ENCODE data around the gene CT45A3.
"Not testable (repeated sequence)": the region's sequence is repeated elsewhere in the genome, so short reads cannot be mapped to it uniquely, and the experiment has no call there.

Gene CT45A3, protein sequence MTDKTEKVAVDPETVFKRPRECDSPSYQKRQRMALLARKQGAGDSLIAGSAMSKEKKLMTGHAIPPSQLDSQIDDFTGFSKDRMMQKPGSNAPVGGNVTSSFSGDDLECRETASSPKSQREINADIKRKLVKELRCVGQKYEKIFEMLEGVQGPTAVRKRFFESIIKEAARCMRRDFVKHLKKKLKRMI

DNA sequence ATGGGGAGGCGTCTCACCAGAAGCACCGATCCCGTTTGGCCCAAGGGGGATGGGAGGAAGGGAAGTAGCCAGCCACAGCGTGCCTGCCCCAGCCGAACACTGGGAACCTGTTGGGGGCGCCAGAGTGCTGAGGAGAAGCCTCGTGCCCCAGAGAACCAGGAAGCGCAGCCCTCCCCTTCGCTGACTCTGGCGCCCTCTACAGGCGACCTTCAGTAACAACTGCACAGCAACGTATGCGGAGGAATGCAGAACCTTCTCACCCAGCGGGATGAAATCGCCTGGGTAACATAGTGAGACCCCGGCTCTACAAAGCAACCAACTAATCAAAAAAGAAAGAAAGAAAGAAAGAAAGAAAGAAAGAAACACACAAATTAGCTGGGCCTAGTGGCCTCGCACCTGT lies at the start of gene CT45A3:
Gene CT45A3 (minus strand): TSS at position 101 of the 400 bp plus-strand sequence. CDS start 3,747 bp downstream, outside the sequence.
- not testable (repeated sequence) for DNase-seq (ENCODE audit: low spot score)

DNA sequence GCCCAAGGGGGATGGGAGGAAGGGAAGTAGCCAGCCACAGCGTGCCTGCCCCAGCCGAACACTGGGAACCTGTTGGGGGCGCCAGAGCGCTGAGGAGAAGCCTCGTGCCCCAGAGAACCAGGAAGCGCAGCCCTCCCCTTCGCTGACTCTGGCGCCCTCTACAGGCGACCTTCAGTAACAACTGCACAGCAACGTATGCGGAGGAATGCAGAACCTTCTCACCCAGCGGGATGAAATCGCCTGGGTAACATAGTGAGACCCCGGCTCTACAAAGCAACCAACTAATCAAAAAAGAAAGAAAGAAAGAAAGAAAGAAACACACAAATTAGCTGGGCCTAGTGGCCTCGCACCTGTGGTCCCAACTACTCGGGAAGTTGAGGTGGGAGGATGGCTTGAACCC lies 34.7 kb upstream of the CT45A3 start, which contains the start of gene CT45A6:
Gene CT45A6 (minus strand): TSS at position 101 of the 400 bp plus-strand sequence. CDS start 3,794 bp downstream, outside the sequence.
- DNase-seq (ENCODE audit: low spot score), result not testable (repeated sequence)

DNA sequence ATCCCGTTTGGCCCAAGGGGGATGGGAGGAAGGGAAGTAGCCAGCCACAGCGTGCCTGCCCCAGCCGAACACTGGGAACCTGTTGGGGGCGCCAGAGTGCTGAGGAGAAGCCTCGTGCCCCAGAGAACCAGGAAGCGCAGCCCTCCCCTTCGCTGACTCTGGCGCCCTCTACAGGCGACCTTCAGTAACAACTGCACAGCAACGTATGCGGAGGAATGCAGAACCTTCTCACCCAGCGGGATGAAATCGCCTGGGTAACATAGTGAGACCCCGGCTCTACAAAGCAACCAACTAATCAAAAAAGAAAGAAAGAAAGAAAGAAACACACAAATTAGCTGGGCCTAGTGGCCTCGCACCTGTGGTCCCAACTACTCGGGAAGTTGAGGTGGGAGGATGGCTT lies 17.4 kb upstream of the CT45A3 start, which contains the start of gene CT45A5:
Gene CT45A5 (minus strand): TSS at position 101 of the 400 bp plus-strand sequence. CDS start 3,774 bp downstream, outside the sequence.
- DNase-seq (ENCODE audit: low spot score), result not testable (repeated sequence)

GRCh38 chrX:135744739-135745138 lies 23.3 kb downstream of the CT45A3 start:
- DNase-seq (ENCODE audit: low spot score), result not testable (repeated sequence)

DNA sequence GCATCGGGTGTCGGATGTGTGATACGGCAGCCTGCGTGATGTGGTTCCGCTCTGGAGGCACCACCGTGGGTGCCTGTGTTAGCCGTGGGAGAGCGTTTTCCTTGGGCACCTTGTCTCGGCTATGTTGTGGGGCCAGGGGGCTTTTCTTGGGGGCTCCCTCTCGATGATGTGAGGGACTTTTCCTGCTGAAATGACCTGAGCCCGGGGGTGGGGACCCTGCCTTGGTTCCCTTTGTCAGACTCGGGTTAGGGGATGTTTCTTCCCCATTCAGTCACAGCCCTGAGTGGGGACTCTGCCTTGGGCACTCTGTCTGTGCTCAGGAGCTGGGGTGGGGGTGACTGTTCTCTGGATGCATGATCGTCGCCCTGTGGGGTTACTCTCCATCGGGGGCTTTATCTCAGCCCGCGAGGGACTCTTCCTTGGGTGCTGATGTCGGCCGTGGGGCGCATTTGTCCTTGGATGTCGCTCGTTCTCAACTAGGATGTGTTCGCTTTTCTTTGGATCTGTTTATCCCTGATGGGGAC lies 26.7 kb downstream of the CT45A3 start:
- DNase-seq (ENCODE audit: low spot score), result no peak

- peak; percentile 38 for DNase-seq (ENCODE audit: low spot score)
Observed at GRCh38 chrX:135740681-135741149, 27.3 kb downstream of the CT45A3 start.

DNA sequence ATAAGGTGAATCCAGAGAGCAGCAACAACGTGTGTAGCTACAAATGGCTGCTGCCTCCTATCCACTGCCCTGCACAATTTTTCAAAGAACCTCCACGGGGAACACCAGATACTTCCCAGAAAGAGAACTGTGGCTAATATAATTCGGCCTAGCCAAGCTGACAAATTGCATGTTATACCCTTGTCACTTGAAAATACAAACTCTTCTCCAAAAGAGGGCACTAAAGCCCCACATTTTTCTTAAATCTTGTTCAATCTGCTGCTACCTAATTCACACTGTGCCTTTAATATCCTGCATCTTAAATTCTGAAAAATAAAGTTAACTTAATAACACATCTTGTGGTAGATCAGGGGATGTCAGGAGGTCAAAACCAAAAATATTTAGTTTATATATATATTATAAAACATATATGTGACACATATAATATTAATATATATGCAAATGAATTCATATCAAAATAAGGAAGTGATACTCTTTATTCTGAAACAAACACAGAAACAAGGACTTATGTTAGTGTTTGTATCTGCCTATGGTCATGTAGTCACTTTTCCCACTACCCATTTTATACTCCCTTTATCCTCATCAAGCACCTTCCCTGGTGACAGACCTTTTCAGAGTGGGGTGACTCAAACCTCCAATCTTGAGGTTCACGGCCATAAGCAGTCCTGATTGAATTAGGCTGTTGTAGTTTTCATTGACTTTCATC lies 30.5 kb downstream of the CT45A3 start:
- DNase-seq (ENCODE audit: low spot score), result peak; percentile 48

DNA sequence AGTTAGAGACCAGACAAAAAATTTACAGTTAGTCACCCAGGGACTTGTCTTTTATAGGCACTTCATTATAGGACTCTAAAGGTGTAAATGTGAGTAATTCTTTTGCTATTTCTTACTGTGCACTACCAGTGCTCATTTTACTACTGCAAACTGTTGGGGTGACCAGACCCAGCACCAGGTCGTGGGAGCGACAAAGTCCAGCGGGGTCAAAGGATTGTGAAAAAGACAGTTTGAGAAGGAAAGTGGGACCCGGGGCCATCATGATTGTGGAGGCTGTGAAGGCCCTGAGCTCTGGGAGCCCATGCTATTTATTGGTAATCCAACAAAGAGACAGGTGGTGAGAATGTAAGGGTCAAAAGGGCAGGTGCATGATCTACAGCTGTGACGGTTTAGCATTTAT lies 33.3 kb downstream of the CT45A3 start:
- DNase-seq (ENCODE audit: low spot score), result not testable (repeated sequence)

DNA sequence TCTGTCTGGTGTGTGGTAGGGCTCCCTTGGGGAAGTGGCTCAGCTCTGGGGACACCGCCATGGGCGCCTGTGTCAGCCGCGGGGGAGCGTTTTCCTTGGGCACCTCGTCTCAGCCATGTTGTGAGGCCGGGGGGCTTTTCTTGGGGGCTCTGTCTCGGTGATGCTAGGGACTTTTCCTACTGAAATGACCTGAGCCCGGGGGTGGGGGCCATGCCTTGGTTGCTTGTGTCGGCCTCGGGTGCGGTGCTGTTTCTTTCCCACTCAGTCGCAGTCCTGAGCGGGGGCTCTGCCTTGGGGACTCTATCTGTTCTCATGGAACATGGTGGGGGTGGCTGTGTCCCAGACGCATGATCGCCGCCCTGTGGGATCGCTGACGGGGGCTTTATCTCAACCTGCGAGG lies 54.2 kb downstream of the CT45A3 start:
- no peak for DNase-seq (ENCODE audit: low spot score)

- not testable (repeated sequence) for DNase-seq (ENCODE audit: low spot score)
Observed at GRCh38 chrX:135713183-135713689, 54.8 kb downstream of the CT45A3 start, which contains the start of gene CT45A1. Gene CT45A1 (plus strand): TSS chrX:135713639. CDS start chrX:135718941, 5,302 bp downstream.

All from RKO (cell line).